Measurements from ENCODE around the gene RPLP1. TPM values are rescaled to one million over a fixed set of nuclear protein-coding genes. Genes with fewer than 3 reads are reported as not detected.

The RPLP1 gene
- total and polyA plus RNA-seq, 2 donors: 65.9 to 1,936 TPM

DNA sequence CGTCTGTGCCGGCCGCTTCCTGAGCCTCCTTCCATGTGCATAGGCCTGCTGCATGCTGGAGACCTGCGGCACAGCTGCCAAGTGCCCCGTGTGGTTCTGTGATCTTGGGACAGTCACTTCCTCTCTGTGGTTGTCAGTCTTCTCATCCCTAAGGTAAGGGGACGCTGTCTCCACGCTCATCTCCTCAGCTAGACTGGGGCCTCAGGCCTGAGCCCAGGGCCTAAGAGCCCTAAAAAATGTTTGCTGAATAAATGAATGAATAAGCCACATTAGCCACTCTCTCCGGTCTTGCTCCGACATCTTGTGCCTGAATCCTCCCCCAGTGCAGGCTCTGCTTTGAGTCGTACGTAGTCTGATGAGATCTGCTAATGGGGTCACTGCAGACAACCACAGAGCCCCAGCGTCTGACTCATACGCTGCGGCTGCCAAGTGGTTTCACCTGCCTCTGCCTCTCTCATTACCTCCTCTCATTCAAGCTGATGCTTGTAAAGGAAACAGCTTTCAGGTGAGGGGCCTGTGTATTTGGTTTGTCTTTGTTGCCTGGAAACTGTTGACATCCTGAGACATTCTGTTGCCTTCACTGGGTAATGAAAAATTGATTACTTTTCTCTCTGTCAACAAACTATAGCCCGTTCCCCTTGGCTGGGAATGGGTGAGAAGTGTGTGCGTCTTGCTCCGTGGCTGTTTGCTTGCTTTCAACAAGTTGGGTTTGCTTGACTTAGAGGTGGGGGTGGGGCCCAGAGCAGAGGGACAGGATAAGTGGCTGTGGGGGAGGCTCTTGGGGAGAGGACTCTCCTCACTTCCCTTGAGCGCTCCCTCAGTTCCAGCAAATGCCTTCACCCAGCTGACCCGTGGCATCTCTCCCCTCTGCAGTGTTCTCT is 15.9 kb downstream of the RPLP1 start:
- DNase-seq (ENCODE audit: extremely low spot score): peak; percentile 83
- H3K4me1 ChIP-seq (ENCODE audit: insufficient read depth): peaks cover 1% of the 10 kb centered on the region
- 70% methylated on average over 19 of the region's 19 CpGs for WGBS

GRCh38 chr15:69469467-69470201 is 17.0 kb downstream of the RPLP1 start:
- 94% methylated on average over 8 of the region's 8 CpGs for WGBS
- no peak for DNase-seq (ENCODE audit: extremely low spot score)
- H3K27ac ChIP-seq (ENCODE audit: low read depth): no peak overlapping the region

More for the DNA sequence above, 15.9 kb downstream of the RPLP1 start:
- Histone ChIP-seq H3K36me3 (ENCODE audit: insufficient read depth) (no peaks in the 10 kb centered on the region), H3K4me3 (ENCODE audit: low read depth, low read length) (no peak overlapping the region), H3K27ac (ENCODE audit: low read depth) (peak overlapping the region; percentile 52)

GRCh38 chr15:69472046-69472445 is 19.4 kb downstream of the RPLP1 start:
- 89% methylated on average over 5 of the region's 5 CpGs for WGBS

More at GRCh38 chr15:69469467-69470201, 17.0 kb downstream of the RPLP1 start:
- Histone ChIP-seq H3K4me3 (ENCODE audit: low read depth, low read length) (no peak overlapping the region), H3K4me1 (ENCODE audit: insufficient read depth) (peaks cover 1% of the 10 kb centered on the region), H3K36me3 (ENCODE audit: insufficient read depth) (no peaks in the 10 kb centered on the region)

GRCh38 chr15:69472562-69472961 is 19.9 kb downstream of the RPLP1 start:
- WGBS: 65% methylated on average over 6 of the region's 6 CpGs
- no peak for DNase-seq (ENCODE audit: extremely low spot score)
- H3K4me1 ChIP-seq (ENCODE audit: insufficient read depth): no peaks in the 10 kb centered on the region
- H3K36me3 ChIP-seq (ENCODE audit: insufficient read depth): no peaks in the 10 kb centered on the region
- no peak overlapping the region for H3K27ac ChIP-seq (ENCODE audit: low read depth)
- H3K4me3 ChIP-seq (ENCODE audit: low read depth, low read length): no peak overlapping the region

More at GRCh38 chr15:69472046-69472445, 19.4 kb downstream of the RPLP1 start:
- no peak for DNase-seq (ENCODE audit: extremely low spot score)
- H3K4me3 ChIP-seq (ENCODE audit: low read depth, low read length): no peak overlapping the region
- no peaks in the 10 kb centered on the region for H3K4me1 ChIP-seq (ENCODE audit: insufficient read depth)
- no peaks in the 10 kb centered on the region for H3K36me3 ChIP-seq (ENCODE audit: insufficient read depth)
- H3K27ac ChIP-seq (ENCODE audit: low read depth): no peak overlapping the region

- H3K27ac ChIP-seq (ENCODE audit: low read depth): no peak overlapping the region
- DNase-seq (ENCODE audit: extremely low spot score): no peak
- H3K4me3 ChIP-seq (ENCODE audit: low read depth, low read length): no peak overlapping the region
- H3K36me3 ChIP-seq (ENCODE audit: insufficient read depth): no peaks in the 10 kb centered on the region
- 73% methylated on average over 5 of the region's 5 CpGs for WGBS
- no peaks in the 10 kb centered on the region for H3K4me1 ChIP-seq (ENCODE audit: insufficient read depth)
These were observed 21.7 kb downstream of the RPLP1 start for GRCh38 chr15:69474291-69474690.

GRCh38 chr15:69474846-69475455 is 22.3 kb downstream of the RPLP1 start:
- Histone ChIP-seq H3K36me3 (ENCODE audit: insufficient read depth) (no peaks in the 10 kb centered on the region), H3K4me1 (ENCODE audit: insufficient read depth) (no peaks in the 10 kb centered on the region), H3K27ac (ENCODE audit: low read depth) (no peak overlapping the region), H3K4me3 (ENCODE audit: low read depth, low read length) (no peak overlapping the region)
- 81% methylated on average over 7 of the region's 7 CpGs for WGBS
- no peak for DNase-seq (ENCODE audit: extremely low spot score)

- Histone ChIP-seq H3K36me3 (ENCODE audit: insufficient read depth) (no peaks in the 10 kb centered on the region), H3K4me1 (ENCODE audit: insufficient read depth) (no peaks in the 10 kb centered on the region), H3K27ac (ENCODE audit: low read depth) (no peak overlapping the region), H3K4me3 (ENCODE audit: low read depth, low read length) (no peak overlapping the region)
- DNase-seq (ENCODE audit: extremely low spot score): peak; percentile 56
- WGBS: 42% methylated on average over 8 of the region's 8 CpGs
These were observed 23.2 kb downstream of the RPLP1 start for GRCh38 chr15:69475769-69476358.

- no peak overlapping the region for H3K27ac ChIP-seq (ENCODE audit: low read depth)
- WGBS: 89% methylated on average over 9 of the region's 9 CpGs
- H3K4me1 ChIP-seq (ENCODE audit: insufficient read depth): no peaks in the 10 kb centered on the region
- no peak for DNase-seq (ENCODE audit: extremely low spot score)
- no peaks in the 10 kb centered on the region for H3K36me3 ChIP-seq (ENCODE audit: insufficient read depth)
- no peak overlapping the region for H3K4me3 ChIP-seq (ENCODE audit: low read depth, low read length)
These were observed 24.3 kb downstream of the RPLP1 start for GRCh38 chr15:69476704-69477473.

- H3K4me3 ChIP-seq (ENCODE audit: low read depth, low read length): no peak overlapping the region
- H3K4me1 ChIP-seq (ENCODE audit: insufficient read depth): no peaks in the 10 kb centered on the region
- WGBS: 33% methylated on average over 13 of the region's 13 CpGs
- H3K27ac ChIP-seq (ENCODE audit: low read depth): no peak overlapping the region
- H3K36me3 ChIP-seq (ENCODE audit: insufficient read depth): no peaks in the 10 kb centered on the region
- no peak for DNase-seq (ENCODE audit: extremely low spot score)
These were observed 25.7 kb downstream of the RPLP1 start for GRCh38 chr15:69478259-69478781.

DNA sequence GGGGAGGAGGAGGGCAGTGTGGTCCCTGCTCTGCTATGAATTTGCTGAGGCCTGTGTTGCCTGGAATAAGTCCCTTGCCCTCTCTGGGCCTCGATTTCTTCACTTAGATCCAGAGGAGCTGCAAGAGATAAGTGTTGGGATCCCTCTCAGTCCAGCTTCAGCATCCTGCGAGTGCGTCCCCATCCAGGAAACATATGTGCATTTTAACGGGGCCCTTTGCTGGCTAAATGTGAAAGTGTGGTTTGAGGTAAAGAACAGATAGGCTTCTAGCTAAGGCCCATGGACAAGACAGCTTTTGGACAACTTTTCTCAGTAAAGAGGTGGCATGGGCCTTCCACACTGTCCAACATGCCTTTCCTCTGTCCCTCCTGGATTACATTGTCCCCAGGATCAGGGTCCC is 26.5 kb downstream of the RPLP1 start:
- Histone ChIP-seq H3K27ac (ENCODE audit: low read depth) (no peak overlapping the region), H3K36me3 (ENCODE audit: insufficient read depth) (no peaks in the 10 kb centered on the region), H3K4me3 (ENCODE audit: low read depth, low read length) (no peak overlapping the region), H3K4me1 (ENCODE audit: insufficient read depth) (no peaks in the 10 kb centered on the region)
- DNase-seq (ENCODE audit: extremely low spot score): no peak
- WGBS: 87% methylated on average over 4 of the region's 4 CpGs

DNA sequence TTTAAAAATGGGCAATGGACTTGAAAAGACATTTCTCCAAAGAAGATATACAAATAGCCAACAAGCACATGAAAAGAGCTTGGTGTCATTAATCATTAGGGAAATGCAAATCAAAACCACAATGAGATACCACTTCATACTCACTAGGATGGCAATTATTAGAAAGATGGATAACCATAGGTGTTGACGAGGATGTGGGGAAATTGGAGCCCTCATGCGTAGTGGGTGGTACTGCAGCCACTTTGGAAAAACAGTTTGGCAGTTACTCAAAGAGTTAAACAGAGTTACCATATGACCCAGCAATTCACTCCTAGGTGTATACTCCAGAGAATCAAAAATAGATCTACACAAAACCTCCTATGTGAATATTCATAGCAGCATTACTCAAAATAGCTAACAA is 27.4 kb downstream of the RPLP1 start:
- Histone ChIP-seq H3K4me1 (ENCODE audit: insufficient read depth) (no peaks in the 10 kb centered on the region), H3K27ac (ENCODE audit: low read depth) (no peak overlapping the region), H3K4me3 (ENCODE audit: low read depth, low read length) (no peak overlapping the region), H3K36me3 (ENCODE audit: insufficient read depth) (no peaks in the 10 kb centered on the region)
- no peak for DNase-seq (ENCODE audit: extremely low spot score)
- WGBS: 98% methylated on average over 2 of the region's 2 CpGs

DNA sequence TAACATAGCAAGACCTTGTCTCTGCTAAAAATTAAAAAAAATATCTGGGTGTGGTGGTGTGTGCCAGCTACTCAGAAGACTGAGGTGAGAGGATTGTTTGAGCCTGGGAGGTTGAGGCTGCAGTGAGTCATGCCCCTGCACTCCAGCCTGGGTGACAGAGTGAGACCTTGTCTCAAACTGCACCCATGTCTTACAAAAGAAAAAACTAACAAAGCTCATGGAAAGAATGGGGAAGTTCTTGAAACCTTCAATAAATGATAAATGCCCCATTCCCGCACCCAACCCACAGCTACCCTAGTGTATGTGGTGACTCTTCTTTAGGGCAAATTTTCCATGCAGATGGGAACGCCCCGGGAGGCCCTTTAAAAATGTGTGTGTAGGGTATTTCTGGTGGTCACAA is 28.3 kb downstream of the RPLP1 start:
- no peak for DNase-seq (ENCODE audit: extremely low spot score)
- H3K4me3 ChIP-seq (ENCODE audit: low read depth, low read length): no peak overlapping the region
- H3K27ac ChIP-seq (ENCODE audit: low read depth): no peak overlapping the region
- H3K36me3 ChIP-seq (ENCODE audit: insufficient read depth): no peaks in the 10 kb centered on the region
- WGBS: 80% methylated on average over 3 of the region's 3 CpGs
- no peaks in the 10 kb centered on the region for H3K4me1 ChIP-seq (ENCODE audit: insufficient read depth)
